K562 (cell line): Measurements from ENCODE around the gene EN2.

ENCODE experiments used
- CHD1 ChIP-seq: fragments of 200-600 bp; sonication (generic); IDR thresholded peaks from one replicate; pipeline ENCODE4 v1.6.1; 2012; ENCODE audit warnings: mild to moderate bottlenecking, moderate library complexity, low read length, inconsistent platforms
- EGR1 ChIP-seq: fragments of 450-650 bp; conservative IDR thresholded peaks from 2 replicates; pipeline ENCODE4 v1.6.1; 2017; ENCODE audit warnings: mild to moderate bottlenecking
- FOSL1 ChIP-seq: fragments of 200-800 bp; sonication (Bioruptor generic); conservative IDR thresholded peaks from 2 replicates; pipeline ENCODE4 v1.6.1; 2016; ENCODE audit warnings: missing genetic modification characterization, missing compliant biosample characterization
- GATA2 ChIP-seq: sonication (generic); formaldehyde crosslinking; IDR thresholded peaks from 2 replicates; pipeline ENCODE4 v1.4.0; 2020; ENCODE audit warnings: mild to moderate bottlenecking, missing genetic modification reagents
- KDM5B ChIP-seq: fragments of 200-600 bp; sonication (generic); IDR thresholded peaks from 2 replicates; pipeline ENCODE4 v1.6.1; 2012; ENCODE audit warnings: low read depth, mild to moderate bottlenecking, moderate library complexity, low read length, control low read depth, inconsistent platforms; ENCODE audit not compliant: insufficient replicate concordance
- NFIC ChIP-seq: fragments of 450-650 bp; IDR thresholded peaks from 2 replicates; pipeline ENCODE4 v1.6.1; 2017; ENCODE audit warnings: mild to moderate bottlenecking, inconsistent platforms
- PRPF4 ChIP-seq: fragments of 200-400 bp; formaldehyde crosslinking; IDR thresholded peaks from one replicate; pipeline ENCODE4 v1.6.1; 2017; ENCODE audit warnings: low read length, low read depth, mild to moderate bottlenecking; ENCODE audit not compliant: insufficient read depth, poor library complexity, severe bottlenecking
- TF ChIP-seq, protein P1 (sequence below), 3 experiments: IDR thresholded peaks in 2 of 3; conservative IDR thresholded peaks in 1 of 3; 2 replicates each; pipeline ENCODE4 v1.5.1; 2011 to 2012; ENCODE audit warnings: low read length in 3 of 3, mild to moderate bottlenecking in 3 of 3, control low read depth in 2 of 3, improper control_type of control experiment in 1 of 3, inconsistent platforms in 1 of 3, low read depth in 1 of 3, mixed read lengths in 1 of 3, moderate library complexity in 1 of 3; ENCODE audit not compliant: insufficient read depth in 2 of 3
- TF ChIP-seq, protein P2 (sequence below): sonication (generic); formaldehyde crosslinking; IDR thresholded peaks from 2 replicates; pipeline ENCODE4 v1.8.0; 2022; ENCODE audit warnings: missing genetic modification reagents, mild to moderate bottlenecking, borderline replicate concordance
- TF ChIP-seq, protein P3 (sequence below): sonication (generic); formaldehyde crosslinking; IDR thresholded peaks from 2 replicates; pipeline ENCODE4 v1.8.0; 2023; ENCODE audit warnings: mild to moderate bottlenecking, missing genetic modification reagents
- TF ChIP-seq, protein P4 (sequence below): fragments of 250-450 bp; sonication (Bioruptor Pico); IDR thresholded peaks from 2 replicates; pipeline ENCODE4 v1.5.0; 2021
- TF ChIP-seq, protein P5 (sequence below): fragments of 250-450 bp; sonication (Bioruptor Pico); IDR thresholded peaks from 2 replicates; pipeline ENCODE4 v1.8.0; 2021; ENCODE audit warnings: moderate library complexity, mild to moderate bottlenecking, inconsistent platforms
- TF ChIP-seq, protein P6 (sequence below), 2 experiments: fragments of 450-650 bp in 1 of 2; sonication (generic) in 1 of 2; formaldehyde crosslinking; conservative IDR thresholded peaks; 2 replicates each; pipeline versions ENCODE4 v1.4.0 to v1.8.1; 2020 to 2022; ENCODE audit warnings: mild to moderate bottlenecking in 1 of 2, missing genetic modification reagents in 1 of 2

DNA sequence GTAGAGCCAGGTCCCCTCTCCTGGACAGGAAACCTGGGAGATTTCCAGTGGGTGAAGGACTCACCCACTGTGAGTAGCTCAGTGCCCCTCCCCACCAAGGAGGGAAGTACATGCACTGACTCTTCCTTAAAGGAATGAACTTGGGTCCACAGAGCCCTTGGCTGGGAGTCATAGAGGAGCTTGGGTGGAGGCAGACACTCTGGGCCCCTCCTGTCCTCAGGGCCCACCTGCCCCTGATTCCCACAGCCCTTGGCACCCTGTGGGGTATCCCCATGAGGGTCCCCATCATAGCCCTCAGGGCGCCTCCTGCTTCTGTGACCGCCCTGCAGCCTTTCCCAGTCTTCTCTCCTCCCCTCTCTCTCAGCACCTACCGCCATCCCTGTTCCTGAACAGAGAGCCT is 3.7 kb downstream of the EN2 start:
- TF ChIP-seq, protein P1, sequence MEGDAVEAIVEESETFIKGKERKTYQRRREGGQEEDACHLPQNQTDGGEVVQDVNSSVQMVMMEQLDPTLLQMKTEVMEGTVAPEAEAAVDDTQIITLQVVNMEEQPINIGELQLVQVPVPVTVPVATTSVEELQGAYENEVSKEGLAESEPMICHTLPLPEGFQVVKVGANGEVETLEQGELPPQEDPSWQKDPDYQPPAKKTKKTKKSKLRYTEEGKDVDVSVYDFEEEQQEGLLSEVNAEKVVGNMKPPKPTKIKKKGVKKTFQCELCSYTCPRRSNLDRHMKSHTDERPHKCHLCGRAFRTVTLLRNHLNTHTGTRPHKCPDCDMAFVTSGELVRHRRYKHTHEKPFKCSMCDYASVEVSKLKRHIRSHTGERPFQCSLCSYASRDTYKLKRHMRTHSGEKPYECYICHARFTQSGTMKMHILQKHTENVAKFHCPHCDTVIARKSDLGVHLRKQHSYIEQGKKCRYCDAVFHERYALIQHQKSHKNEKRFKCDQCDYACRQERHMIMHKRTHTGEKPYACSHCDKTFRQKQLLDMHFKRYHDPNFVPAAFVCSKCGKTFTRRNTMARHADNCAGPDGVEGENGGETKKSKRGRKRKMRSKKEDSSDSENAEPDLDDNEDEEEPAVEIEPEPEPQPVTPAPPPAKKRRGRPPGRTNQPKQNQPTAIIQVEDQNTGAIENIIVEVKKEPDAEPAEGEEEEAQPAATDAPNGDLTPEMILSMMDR (IDR thresholded peaks at IDR 0.05 in 2 of 3, conservative IDR thresholded peaks at IDR 0.05 in 1 of 3; ENCODE audit: insufficient read depth in 2 of 3, low read depth in 1 of 3, low read length in 3 of 3), result no peak
- TF ChIP-seq CHD1 (no peak), KDM5B (no peak), FOSL1 (tag) (no peak), EGR1 (no peak), NFIC (no peak), PRPF4 (no peak), GATA2 (CRISPR knock-in tag) (no peak)
- TF ChIP-seq, protein P2, sequence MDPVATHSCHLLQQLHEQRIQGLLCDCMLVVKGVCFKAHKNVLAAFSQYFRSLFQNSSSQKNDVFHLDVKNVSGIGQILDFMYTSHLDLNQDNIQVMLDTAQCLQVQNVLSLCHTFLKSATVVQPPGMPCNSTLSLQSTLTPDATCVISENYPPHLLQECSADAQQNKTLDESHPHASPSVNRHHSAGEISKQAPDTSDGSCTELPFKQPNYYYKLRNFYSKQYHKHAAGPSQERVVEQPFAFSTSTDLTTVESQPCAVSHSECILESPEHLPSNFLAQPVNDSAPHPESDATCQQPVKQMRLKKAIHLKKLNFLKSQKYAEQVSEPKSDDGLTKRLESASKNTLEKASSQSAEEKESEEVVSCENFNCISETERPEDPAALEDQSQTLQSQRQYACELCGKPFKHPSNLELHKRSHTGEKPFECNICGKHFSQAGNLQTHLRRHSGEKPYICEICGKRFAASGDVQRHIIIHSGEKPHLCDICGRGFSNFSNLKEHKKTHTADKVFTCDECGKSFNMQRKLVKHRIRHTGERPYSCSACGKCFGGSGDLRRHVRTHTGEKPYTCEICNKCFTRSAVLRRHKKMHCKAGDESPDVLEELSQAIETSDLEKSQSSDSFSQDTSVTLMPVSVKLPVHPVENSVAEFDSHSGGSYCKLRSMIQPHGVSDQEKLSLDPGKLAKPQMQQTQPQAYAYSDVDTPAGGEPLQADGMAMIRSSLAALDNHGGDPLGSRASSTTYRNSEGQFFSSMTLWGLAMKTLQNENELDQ (CRISPR knock-in tag), result no peak
- TF ChIP-seq, protein P3, sequence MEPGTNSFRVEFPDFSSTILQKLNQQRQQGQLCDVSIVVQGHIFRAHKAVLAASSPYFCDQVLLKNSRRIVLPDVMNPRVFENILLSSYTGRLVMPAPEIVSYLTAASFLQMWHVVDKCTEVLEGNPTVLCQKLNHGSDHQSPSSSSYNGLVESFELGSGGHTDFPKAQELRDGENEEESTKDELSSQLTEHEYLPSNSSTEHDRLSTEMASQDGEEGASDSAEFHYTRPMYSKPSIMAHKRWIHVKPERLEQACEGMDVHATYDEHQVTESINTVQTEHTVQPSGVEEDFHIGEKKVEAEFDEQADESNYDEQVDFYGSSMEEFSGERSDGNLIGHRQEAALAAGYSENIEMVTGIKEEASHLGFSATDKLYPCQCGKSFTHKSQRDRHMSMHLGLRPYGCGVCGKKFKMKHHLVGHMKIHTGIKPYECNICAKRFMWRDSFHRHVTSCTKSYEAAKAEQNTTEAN (CRISPR knock-in tag), result no peak
- TF ChIP-seq, protein P4, sequence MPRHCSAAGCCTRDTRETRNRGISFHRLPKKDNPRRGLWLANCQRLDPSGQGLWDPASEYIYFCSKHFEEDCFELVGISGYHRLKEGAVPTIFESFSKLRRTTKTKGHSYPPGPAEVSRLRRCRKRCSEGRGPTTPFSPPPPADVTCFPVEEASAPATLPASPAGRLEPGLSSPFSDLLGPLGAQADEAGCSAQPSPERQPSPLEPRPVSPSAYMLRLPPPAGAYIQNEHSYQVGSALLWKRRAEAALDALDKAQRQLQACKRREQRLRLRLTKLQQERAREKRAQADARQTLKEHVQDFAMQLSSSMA (CRISPR knock-in tag), result no peak
- TF ChIP-seq, protein P5, sequence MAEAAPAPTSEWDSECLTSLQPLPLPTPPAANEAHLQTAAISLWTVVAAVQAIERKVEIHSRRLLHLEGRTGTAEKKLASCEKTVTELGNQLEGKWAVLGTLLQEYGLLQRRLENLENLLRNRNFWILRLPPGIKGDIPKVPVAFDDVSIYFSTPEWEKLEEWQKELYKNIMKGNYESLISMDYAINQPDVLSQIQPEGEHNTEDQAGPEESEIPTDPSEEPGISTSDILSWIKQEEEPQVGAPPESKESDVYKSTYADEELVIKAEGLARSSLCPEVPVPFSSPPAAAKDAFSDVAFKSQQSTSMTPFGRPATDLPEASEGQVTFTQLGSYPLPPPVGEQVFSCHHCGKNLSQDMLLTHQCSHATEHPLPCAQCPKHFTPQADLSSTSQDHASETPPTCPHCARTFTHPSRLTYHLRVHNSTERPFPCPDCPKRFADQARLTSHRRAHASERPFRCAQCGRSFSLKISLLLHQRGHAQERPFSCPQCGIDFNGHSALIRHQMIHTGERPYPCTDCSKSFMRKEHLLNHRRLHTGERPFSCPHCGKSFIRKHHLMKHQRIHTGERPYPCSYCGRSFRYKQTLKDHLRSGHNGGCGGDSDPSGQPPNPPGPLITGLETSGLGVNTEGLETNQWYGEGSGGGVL, result no peak
- TF ChIP-seq, protein P6, sequence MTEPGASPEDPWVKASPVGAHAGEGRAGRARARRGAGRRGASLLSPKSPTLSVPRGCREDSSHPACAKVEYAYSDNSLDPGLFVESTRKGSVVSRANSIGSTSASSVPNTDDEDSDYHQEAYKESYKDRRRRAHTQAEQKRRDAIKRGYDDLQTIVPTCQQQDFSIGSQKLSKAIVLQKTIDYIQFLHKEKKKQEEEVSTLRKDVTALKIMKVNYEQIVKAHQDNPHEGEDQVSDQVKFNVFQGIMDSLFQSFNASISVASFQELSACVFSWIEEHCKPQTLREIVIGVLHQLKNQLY (CRISPR knock-in tag; conservative IDR thresholded peaks at IDR 0.05), result no peak
